Tibial artery (tissue), 4 donors: ENCODE results near the gene TNFSF15.

Experiments used
- DNase-seq, 2 donors: peaks; one replicate each; pipeline ENCODE4 v3.0.0-alpha.2; 2019
- H3K27ac ChIP-seq, 2 donors: fragments of 200-600 bp; sonication (generic) in 1 of 2; 1 replicate in 1 of 2; 2 replicates in 1 of 2; pipeline ENCODE4 v1.5.1; 2018 to 2019; ENCODE audit warnings: mild to moderate bottlenecking in 1 of 2
- H3K27me3 ChIP-seq, 2 donors: fragments of 200-600 bp; sonication (generic) in 1 of 2; one replicate each; pipeline versions ENCODE4 v1.5.1 to v1.6.0; 2016 to 2019
- H3K36me3 ChIP-seq, 3 donors: fragments of 200-600 bp; sonication (generic) in 2 of 3; one replicate each; pipeline ENCODE4 v1.5.1; 2016 to 2019; ENCODE audit warnings: mild to moderate bottlenecking in 2 of 3
- H3K4me1 ChIP-seq, 4 donors: fragments of 200-600 bp; sonication (generic) in 2 of 4; 1 replicate in 3 of 4; 2 replicates in 1 of 4; pipeline ENCODE4 v1.5.1; 2016 to 2019
- H3K4me3 ChIP-seq, 2 donors: fragments of 200-600 bp; sonication (generic) in 1 of 2; 1 replicate in 1 of 2; 2 replicates in 1 of 2; pipeline ENCODE4 v1.5.1; 2018 to 2019; ENCODE audit warnings: mild to moderate bottlenecking in 2 of 2
- H3K9me3 ChIP-seq, 3 donors: fragments of 200-600 bp; sonication (generic) in 1 of 3; one replicate each; pipeline ENCODE4 v1.5.1; 2016 to 2019
- CTCF ChIP-seq, 2 experiments: fragments of 200-600 bp in 1 of 2; fragments of 450-650 bp in 1 of 2; IDR thresholded peaks; one replicate each; pipeline ENCODE4 v1.5.1; 2017 to 2019; ENCODE audit warnings: antibody characterized with exemption in 2 of 2, mild to moderate bottlenecking in 1 of 2, moderate library complexity in 1 of 2
- intact Hi-C: fragments of 100-400 bp; cut with DNase I; formaldehyde crosslinking; loops from one replicate; pipeline ENCODE4 v1.15.0; 2023; ENCODE audit warnings: low total_unique reads

TNFSF15 gene

GRCh38 chr9:114754581-114754980, 51.3 kb downstream of the TNFSF15 start:
- Histone ChIP-seq H3K4me3 (no peak overlapping the region), H3K9me3 (no peaks in the 10 kb centered on the region), H3K27me3 (no peaks in the 10 kb centered on the region), H3K36me3 (no peaks in the 10 kb centered on the region), H3K27ac (no peak overlapping the region), H3K4me1 (no peaks in the 10 kb centered on the region)
- intact Hi-C loops: no loop called here
- DNase-seq: no peak
- TF ChIP-seq CTCF (IDR thresholded peaks at IDR 0.05): no peak

GRCh38 chr9:114746591-114747346, 59.1 kb downstream of the TNFSF15 start:
- no peak for TF ChIP-seq CTCF (IDR thresholded peaks at IDR 0.05)
- H3K4me3 ChIP-seq: no peak overlapping the region
- no peaks in the 10 kb centered on the region for H3K27me3 ChIP-seq
- intact Hi-C loops: no loop called here
- no peaks in the 10 kb centered on the region for H3K9me3 ChIP-seq
- H3K27ac ChIP-seq: peak overlapping the region; percentile 0 to 6
- no peaks in the 10 kb centered on the region for H3K36me3 ChIP-seq
- no peak for DNase-seq
- peaks cover 0 to 20% (median 12%) of the 10 kb centered on the region in 4 donors for H3K4me1 ChIP-seq

GRCh38 chr9:114745879-114746550, 59.8 kb downstream of the TNFSF15 start:
- H3K4me1 ChIP-seq: peaks cover 0 to 20% (median 12%) of the 10 kb centered on the region in 4 donors
- intact Hi-C loops: no loop called here
- no peak for TF ChIP-seq CTCF (IDR thresholded peaks at IDR 0.05)
- no peaks in the 10 kb centered on the region for H3K27me3 ChIP-seq
- no peak for DNase-seq
- H3K4me3 ChIP-seq: no peak overlapping the region
- no peaks in the 10 kb centered on the region for H3K9me3 ChIP-seq
- no peaks in the 10 kb centered on the region for H3K36me3 ChIP-seq
- peak overlapping the region in 1 of 2 donors; percentile 0 for H3K27ac ChIP-seq

- Histone ChIP-seq H3K27me3 (no peaks in the 10 kb centered on the region), H3K9me3 (no peaks in the 10 kb centered on the region), H3K4me3 (no peak overlapping the region), H3K4me1 (peaks cover 0 to 20% (median 12%) of the 10 kb centered on the region in 4 donors), H3K27ac (peak overlapping the region in 1 of 2 donors; percentile 0), H3K36me3 (no peaks in the 10 kb centered on the region)
- intact Hi-C loops: no loop called here
- no peak for TF ChIP-seq CTCF (IDR thresholded peaks at IDR 0.05)
- no peak for DNase-seq
Observed at GRCh38 chr9:114745108-114745848, 60.6 kb downstream of the TNFSF15 start.

GRCh38 chr9:114743446-114743845, 62.4 kb downstream of the TNFSF15 start:
- DNase-seq: no peak
- H3K4me3 ChIP-seq: no peak overlapping the region
- H3K36me3 ChIP-seq: no peaks in the 10 kb centered on the region
- H3K9me3 ChIP-seq: no peaks in the 10 kb centered on the region
- no peak overlapping the region for H3K27ac ChIP-seq
- peaks cover 0 to 20% (median 12%) of the 10 kb centered on the region in 4 donors for H3K4me1 ChIP-seq
- no peaks in the 10 kb centered on the region for H3K27me3 ChIP-seq
- intact Hi-C loops: no loop called here
- no peak for TF ChIP-seq CTCF (IDR thresholded peaks at IDR 0.05)
